Measurements from ENCODE around the gene LACTB. TPM values are rescaled to one million over a fixed set of nuclear protein-coding genes. Genes with fewer than 3 reads are reported as not detected.

The LACTB gene
- 31.2 and 40.8 TPM in 2 replicates for total RNA-seq

GRCh38 chr15:63121382-63122001 is at the start of gene LACTB:
TSS of gene LACTB (plus strand) at chr15:63121861. CDS start at chr15:63121872, 11 bp downstream.

GRCh38 chr15:63157118-63157843 is 35.6 kb downstream of the LACTB start, which contains the start of gene RPS27L:
TSS of gene RPS27L (minus strand) at chr15:63157477. CDS start at chr15:63157405, 72 bp downstream.

GRCh38 chr15:63188926-63189871 is 67.5 kb downstream of the LACTB start, which contains the start of gene RAB8B:
TSS of gene RAB8B (plus strand) at chr15:63189606. CDS start at chr15:63189625, 19 bp downstream.

Other genes with a start within 250 kb of the LACTB start
- 180 and 268 TPM in 2 replicates for gene TPM1, start 79.1 kb upstream of the LACTB start, total RNA-seq
- 207 and 281 TPM in 2 replicates for gene RPS27L, start 35.6 kb downstream of the LACTB start, total RNA-seq
- 87.8 and 112 TPM in 2 replicates for gene RAB8B, start 67.7 kb downstream of the LACTB start, total RNA-seq
- gene APH1B, start 155.7 kb downstream of the LACTB start, total RNA-seq, result 19.5 and 19.8 TPM in 2 replicates